Smooth muscle cell (in vitro differentiated cells): Measurements from ENCODE around the gene HRK. TPM values are rescaled to one million over a fixed set of nuclear protein-coding genes. Genes with fewer than 3 reads are reported as not detected.

Source experiments
- DNase-seq: peaks from one replicate; lab custom pipeline; 2025; ENCODE audit not compliant: unreplicated experiment; lab: John Stamatoyannopoulos, UW
- H2AFZ ChIP-seq: fragments of 200-600 bp; sonication (generic); 2 replicates; pipeline ENCODE4 v1.6.0; 2016; ENCODE audit warnings: antibody characterized with exemption, low read depth, mild to moderate bottlenecking
- H3F3A ChIP-seq: fragments of 200-600 bp; sonication (generic); 2 replicates; pipeline ENCODE4 v1.6.0; 2017; ENCODE audit warnings: antibody characterized with exemption, low read depth
- H3K27ac ChIP-seq: fragments of 200-600 bp; sonication (generic); 2 replicates; pipeline ENCODE4 v1.5.1; 2016; ENCODE audit warnings: low read depth, mild to moderate bottlenecking
- H3K27me3 ChIP-seq: fragments of 200-600 bp; sonication (generic); 2 replicates; pipeline ENCODE4 v1.6.1; 2016; ENCODE audit warnings: low read depth, mild to moderate bottlenecking
- H3K36me3 ChIP-seq: fragments of 200-600 bp; sonication (generic); 2 replicates; pipeline ENCODE4 v1.5.1; 2016; ENCODE audit warnings: low read depth
- H3K4me1 ChIP-seq: fragments of 200-600 bp; sonication (generic); 2 replicates; pipeline ENCODE4 v1.5.1; 2016; ENCODE audit warnings: low read depth
- H3K4me2 ChIP-seq: fragments of 200-600 bp; sonication (generic); 2 replicates; pipeline ENCODE4 v1.6.0; 2016; ENCODE audit warnings: mild to moderate bottlenecking
- H3K4me3 ChIP-seq: fragments of 200-600 bp; sonication (generic); 2 replicates; pipeline ENCODE4 v1.5.1; 2016; ENCODE audit warnings: mild to moderate bottlenecking
- H3K79me2 ChIP-seq: fragments of 200-600 bp; sonication (generic); 2 replicates; pipeline ENCODE4 v1.6.0; 2016; ENCODE audit warnings: low read depth, mild to moderate bottlenecking
- H3K9ac ChIP-seq: fragments of 200-600 bp; sonication (generic); 2 replicates; pipeline ENCODE4 v1.6.0; 2016; ENCODE audit warnings: low read depth
- H3K9me3 ChIP-seq: fragments of 200-600 bp; sonication (generic); replicated peaks from 2 replicates; pipeline ENCODE4 v1.5.1; 2016; ENCODE audit warnings: low read depth
- H4K20me1 ChIP-seq: fragments of 200-600 bp; sonication (generic); 2 replicates; pipeline ENCODE4 v1.6.0; 2016; ENCODE audit warnings: low read depth
- CTCF ChIP-seq: fragments of 200-600 bp; sonication (generic); IDR thresholded peaks from 2 replicates; pipeline ENCODE4 v1.5.1; 2017; ENCODE audit warnings: borderline replicate concordance, mild to moderate bottlenecking, antibody characterized with exemption; ENCODE audit not compliant: insufficient read depth, poor library complexity, severe bottlenecking
- WGBS: methylation state at CpG from one replicate; pipeline ENCODE4 v1.1.7; 2016; ENCODE audit warnings: low lambda C conversion rate; 5-methylcytosine and 5-hydroxymethylcytosine counted together
- polyA plus RNA-seq: library from polyadenylated mRNA; unstranded; fragments of >200 nt; fragmentation: Nextera tagmentation; extraction: Ambion mirVana; gene quantifications from 2 replicates; pipeline ENCODE4 v1.2.1, GENCODE V29; 2016
- total RNA-seq: library from RNA; depleted of rRNA; stranded (reverse); fragments of >200 nt; gene quantifications from 2 replicates; pipeline ENCODE4 v1.2.3, GENCODE V29; 2014

Gene HRK
- total and polyA plus RNA-seq, 2 experiments from 2014 or later, result 0.04 TPM; not detected in 1

GRCh38 chr12:116808113-116809105, 72.8 kb downstream of the HRK start:
- WGBS, result 90% methylated on average over 18 of the region's 18 CpGs
- Histone ChIP-seq H3K36me3 (no peaks in the 10 kb centered on the region), H3F3A (no peaks in the 10 kb centered on the region), H3K79me2 (no peaks in the 10 kb centered on the region), H3K4me3 (no peak overlapping the region), H3K9me3 (no peaks in the 10 kb centered on the region), H4K20me1 (no peaks in the 10 kb centered on the region), H3K9ac (no peak overlapping the region), H3K4me2 (no peak overlapping the region), H3K27me3 (no peaks in the 10 kb centered on the region), H2AFZ (no peak overlapping the region), H3K27ac (no peak overlapping the region), H3K4me1 (no peaks in the 10 kb centered on the region)
- no peak for DNase-seq
- TF ChIP-seq CTCF, result no peak

GRCh38 chr12:116807546-116807945, 73.7 kb downstream of the HRK start:
- no peak for TF ChIP-seq CTCF
- Histone ChIP-seq H3K27ac (no peak overlapping the region), H3K79me2 (no peaks in the 10 kb centered on the region), H3K27me3 (no peaks in the 10 kb centered on the region), H3K9me3 (no peaks in the 10 kb centered on the region), H3K4me1 (no peaks in the 10 kb centered on the region), H3K9ac (no peak overlapping the region), H3K36me3 (no peaks in the 10 kb centered on the region), H3K4me2 (no peak overlapping the region), H3K4me3 (no peak overlapping the region), H3F3A (no peaks in the 10 kb centered on the region), H2AFZ (no peak overlapping the region), H4K20me1 (no peaks in the 10 kb centered on the region)
- 94% methylated on average over 6 of the region's 6 CpGs for WGBS
- no peak for DNase-seq

GRCh38 chr12:116806845-116807440, 74.3 kb downstream of the HRK start:
- H3K4me1 ChIP-seq, result no peaks in the 10 kb centered on the region
- no peaks in the 10 kb centered on the region for H3K9me3 ChIP-seq
- H2AFZ ChIP-seq, result no peak overlapping the region
- no peak overlapping the region for H3K4me3 ChIP-seq
- H3K27ac ChIP-seq, result no peak overlapping the region
- H3K36me3 ChIP-seq, result no peaks in the 10 kb centered on the region
- H3F3A ChIP-seq, result no peaks in the 10 kb centered on the region
- no peaks in the 10 kb centered on the region for H3K79me2 ChIP-seq
- no peaks in the 10 kb centered on the region for H4K20me1 ChIP-seq
- H3K9ac ChIP-seq, result no peak overlapping the region
- WGBS, result 92% methylated on average over 10 of the region's 10 CpGs
- DNase-seq, result no peak
- no peaks in the 10 kb centered on the region for H3K27me3 ChIP-seq
- no peak overlapping the region for H3K4me2 ChIP-seq
- TF ChIP-seq CTCF, result no peak

Other genes with a start within 250 kb of the HRK start
- gene SPRING1, start 143.4 kb downstream of the HRK start, total RNA-seq, result 25.8 and 28.5 TPM in 2 replicates
- 19.0 and 21.3 TPM in 2 replicates for gene SPRING1, start 143.4 kb downstream of the HRK start, polyA plus RNA-seq
- 1.4 and 2.0 TPM in 2 replicates for gene RNFT2, start 143.1 kb downstream of the HRK start, total RNA-seq
- gene RNFT2, start 143.1 kb downstream of the HRK start, polyA plus RNA-seq, result 2.1 and 2.4 TPM in 2 replicates
- gene FBXW8, start 29.5 kb upstream of the HRK start, total RNA-seq, result 13.4 and 18.3 TPM in 2 replicates
- 14.3 and 16.9 TPM in 2 replicates for gene FBXW8, start 29.5 kb upstream of the HRK start, polyA plus RNA-seq
- gene TESC, start 218.0 kb upstream of the HRK start, total RNA-seq, result 0.22 TPM in 1 of 2 replicates, not detected in the other
- 0.51 and 1.1 TPM in 2 replicates for gene TESC, start 218.0 kb upstream of the HRK start, polyA plus RNA-seq